RPMI7951 (cell line): ENCODE measurements around the gene CRAT. TPM values are rescaled to one million over a fixed set of nuclear protein-coding genes. Genes with fewer than 3 reads are reported as not detected.
"Not testable (repeated sequence)": the region's sequence is repeated elsewhere in the genome, so short reads cannot be mapped to it uniquely, and the experiment has no call there.

Experiments
- DNase-seq: peaks from one replicate; pipeline ENCODE4 v3.0.0-alpha.2; 2012; ENCODE audit warnings: low read depth
- total RNA-seq: library from RNA; depleted of rRNA; stranded (reverse); fragments of >200 nt; shearing (Covaris generic); gene quantifications from 2 replicates; pipeline ENCODE4 v1.2.3, GENCODE V29; 2014

Gene CRAT
- total RNA-seq, 1 experiment from 2014 or later: 29.9 TPM

DNA sequence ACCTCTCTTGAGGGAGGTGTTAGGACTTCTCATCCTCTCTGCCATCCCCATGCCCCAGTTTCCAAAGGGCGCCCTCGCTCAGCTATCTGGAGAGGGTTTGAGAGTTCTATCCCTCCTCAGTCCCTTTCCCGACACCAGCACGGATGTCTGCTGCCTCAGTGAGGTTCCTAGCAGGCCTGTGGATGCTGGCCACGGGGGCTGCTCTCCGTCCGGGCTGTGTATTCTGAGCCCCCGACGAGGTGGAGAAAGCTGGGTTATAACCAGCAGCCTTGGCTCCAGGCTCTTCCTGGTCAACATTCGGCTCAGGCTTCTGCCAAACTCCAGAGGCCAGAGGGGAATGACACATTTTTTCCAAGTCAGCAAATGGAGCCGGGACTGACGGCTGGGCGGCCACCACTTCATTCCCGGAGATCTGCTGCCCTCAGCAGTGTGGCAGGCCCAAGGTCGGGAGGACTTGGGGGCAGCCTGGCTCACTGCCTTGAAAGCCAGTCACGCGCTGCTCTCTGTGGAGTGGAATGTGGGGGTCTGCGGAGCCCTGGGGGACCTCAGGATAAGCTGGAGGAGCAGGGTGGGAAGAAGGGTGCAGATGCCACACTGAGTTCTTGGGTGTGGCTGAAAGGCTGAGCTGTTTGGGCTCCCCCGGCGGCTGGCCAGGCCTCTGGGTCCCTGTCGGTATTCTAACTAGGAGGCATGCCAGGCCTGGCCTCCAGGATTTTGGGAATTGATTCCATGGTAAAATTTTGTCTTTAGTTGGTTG, 28.1 kb upstream of the CRAT start:
- DNase-seq: peak; percentile 81

DNA sequence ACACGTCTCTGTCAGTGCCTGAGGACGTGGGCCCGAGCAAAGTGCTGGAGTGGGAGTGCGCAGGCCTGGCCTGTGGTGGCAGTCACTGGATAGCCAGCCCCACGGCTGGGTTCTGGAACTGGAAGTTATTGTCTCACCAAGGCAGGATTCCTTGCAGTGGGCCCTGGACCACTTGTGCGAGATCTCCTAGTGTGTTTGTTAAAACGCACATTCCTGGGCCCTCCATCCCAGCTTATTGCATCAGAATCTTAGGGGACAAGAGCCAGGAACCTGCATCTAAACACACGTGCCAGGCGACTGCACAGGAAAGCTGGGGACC, 27.5 kb upstream of the CRAT start:
- no peak for DNase-seq

DNA sequence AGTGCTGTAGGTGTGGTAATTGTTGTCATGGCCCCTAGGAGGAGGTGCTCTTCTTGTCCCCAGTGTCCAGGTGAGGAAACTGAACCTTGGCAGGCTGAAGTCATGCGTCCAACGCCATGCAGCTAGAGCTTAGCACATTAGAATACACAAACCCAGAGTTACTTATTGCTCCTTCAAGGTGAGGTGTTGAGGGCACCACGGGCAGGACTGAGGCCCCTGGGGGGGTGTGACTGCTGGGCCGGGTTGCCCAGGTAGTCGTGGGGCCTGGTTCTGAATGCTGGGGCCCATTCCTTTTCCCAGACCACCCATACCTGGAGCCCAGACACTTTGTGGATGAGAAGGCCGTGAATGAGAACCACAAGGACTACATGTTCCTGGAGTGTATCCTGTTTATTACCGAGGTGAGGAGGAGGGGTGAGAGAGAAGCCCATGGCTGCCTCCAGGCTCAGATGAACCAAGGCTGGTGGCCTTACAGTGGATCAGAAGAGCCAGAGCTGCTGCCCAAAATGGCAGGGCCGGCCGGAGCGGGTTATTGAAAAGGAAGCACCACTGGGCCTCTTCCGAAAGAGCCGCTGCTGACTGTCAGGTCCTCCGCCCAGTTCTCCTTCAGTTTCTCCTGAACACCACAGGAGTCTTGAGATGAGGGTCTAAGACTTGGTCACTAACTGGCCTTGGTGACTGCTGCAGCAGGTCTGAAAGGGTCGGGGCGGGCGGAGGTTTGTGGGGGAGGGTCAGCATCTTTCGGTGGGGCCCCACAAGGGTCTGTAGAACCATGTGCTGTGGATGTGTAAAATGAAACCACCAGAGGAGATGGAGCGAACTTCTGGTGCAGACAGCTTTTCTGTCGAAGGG, 26.9 kb upstream of the CRAT start:
- DNase-seq: no peak

DNA sequence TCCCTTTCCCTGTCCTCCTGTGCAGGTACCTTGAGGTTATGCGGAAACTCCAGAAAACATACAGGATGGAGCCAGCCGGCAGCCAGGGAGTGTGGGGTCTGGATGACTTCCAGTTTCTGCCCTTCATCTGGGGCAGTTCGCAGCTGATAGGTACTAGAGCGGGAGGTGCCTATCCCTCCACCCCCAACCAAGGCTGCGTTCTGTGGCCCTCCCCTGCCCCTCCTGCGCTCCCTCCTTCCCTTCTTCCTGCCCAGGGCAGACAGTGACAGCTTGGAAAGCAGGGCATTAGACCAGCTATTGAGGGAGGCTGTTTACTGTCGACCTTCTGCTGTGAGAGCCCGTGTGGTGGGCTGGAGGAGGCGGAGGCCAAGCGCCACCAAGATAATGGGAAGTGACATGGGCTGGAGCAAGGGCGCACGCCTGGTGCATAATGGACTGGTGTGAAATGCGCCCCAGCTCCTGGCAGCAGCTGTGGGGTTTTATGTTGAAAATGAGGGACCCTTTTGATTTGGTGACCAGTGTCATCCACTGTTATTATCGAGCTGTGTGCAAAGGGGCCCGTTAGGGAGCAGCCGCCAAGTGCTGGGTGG, 25.9 kb upstream of the CRAT start:
- DNase-seq: no peak

DNA sequence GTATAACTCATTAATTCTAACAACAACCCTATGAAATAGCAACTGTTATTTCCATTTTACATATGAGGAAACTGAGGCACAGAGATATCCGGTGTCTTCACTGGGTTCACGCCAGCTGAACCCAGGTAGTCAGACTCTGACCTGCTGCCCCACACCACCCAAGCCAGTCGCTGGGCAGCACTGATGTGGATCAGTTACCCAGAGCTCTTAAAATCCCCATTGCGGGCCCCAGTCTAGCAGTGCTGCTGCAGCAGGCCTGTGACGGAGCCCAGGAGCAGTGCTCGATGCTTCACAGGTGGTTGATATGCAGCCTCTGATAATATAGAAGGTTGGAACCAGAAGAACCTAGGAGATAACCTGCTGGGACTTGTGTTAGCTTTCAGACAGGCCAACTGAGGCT, 24.9 kb upstream of the CRAT start:
- no peak for DNase-seq

DNA sequence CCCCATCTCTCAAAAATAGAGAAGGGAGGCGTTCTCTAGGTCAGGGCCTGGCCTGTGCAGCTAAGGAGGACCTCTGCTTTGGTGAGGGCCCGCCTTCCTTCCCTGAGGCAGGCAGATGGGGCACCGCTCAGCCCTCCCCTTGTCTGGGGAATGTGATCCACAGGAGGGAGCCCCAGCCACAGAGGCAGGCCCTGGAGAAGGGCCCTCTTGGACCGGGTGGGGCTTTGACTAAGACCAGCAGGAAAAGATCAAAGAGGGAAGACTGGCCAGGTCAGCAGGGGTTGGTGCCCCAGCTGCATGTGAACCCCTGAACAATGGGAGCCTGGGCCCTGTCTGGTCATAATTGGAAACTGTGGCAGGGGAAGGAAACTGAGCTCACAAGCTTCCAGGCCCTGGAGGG, 22.5 kb upstream of the CRAT start:
- DNase-seq: no peak

DNA sequence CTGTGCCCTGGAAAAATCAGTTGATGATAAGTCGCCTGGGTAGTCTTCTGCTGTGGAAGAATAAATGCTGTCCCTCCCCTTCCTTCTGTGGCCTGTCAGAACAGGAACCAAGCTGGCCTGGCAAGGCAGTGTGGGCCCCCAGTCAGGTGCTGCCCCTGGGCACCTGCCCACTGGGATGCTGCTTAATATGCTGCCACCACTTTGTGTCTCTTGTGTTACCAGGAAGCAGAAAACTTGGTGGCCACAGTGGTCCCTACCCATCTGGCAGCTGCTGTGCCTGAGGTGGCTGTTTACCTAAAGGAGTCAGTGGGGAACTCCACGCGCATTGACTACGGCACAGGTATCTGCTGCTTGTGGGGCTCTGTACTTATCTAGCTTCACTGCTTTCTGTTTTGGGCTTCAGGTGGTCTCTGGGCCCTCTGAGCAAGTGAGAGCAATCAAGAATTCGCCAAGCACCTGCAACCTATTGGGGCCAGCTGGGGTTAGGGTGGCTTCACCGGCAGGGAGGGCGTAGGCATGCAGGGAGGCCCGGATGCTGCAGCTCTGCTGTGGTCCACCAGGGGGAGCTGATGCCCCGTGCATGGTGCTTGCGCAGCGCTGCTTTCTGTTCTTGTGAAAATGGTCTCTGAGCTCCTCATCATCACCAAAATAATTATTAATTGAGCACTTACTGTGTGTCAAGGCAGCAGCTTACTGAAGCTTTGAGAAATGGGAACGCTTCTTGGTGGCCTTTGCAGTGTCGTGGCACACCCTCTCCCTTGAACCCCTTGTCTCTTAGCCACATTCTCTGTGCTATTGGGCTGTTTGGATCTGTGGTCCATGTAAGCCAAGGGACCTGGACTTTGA, 20.9 kb upstream of the CRAT start:
- peak; percentile 50 for DNase-seq

DNA sequence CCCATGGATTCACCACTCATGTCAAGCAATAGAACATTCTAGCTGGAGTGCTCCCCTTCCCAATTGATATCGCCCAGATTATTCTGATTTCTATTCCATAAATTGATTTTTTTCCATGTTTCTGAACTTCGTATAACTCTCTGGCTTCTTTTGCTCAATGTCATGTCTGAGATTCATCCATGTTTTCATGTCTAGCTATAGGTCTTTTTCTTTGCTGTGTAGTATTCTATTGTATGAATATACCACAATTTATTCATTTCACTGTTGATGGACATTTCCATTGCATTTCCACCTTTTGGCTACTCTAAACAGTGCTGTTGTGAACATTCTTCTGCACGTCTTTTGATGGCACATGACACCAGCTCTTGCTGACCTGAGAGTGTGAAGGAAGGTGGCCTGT, 20.2 kb upstream of the CRAT start:
- DNase-seq: no peak

DNA sequence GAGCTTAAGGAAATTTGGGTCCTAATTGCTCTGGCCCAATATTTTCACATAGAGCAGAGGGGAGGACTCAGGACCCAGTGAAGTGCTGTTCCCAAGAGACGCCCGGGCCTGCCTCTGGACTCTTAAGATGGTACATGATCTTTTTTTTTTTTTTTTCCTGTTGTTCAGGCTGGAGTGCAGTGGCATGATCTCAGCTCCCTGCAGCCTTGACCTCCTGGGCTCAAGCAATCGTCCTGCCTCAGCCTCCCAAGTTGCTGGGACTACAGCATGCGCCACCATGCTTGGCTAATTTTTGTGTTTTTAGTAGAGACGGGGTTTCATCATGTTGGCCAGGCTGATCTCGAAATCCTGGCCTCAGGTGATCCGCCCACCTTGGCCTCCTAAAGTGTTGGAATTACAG, 19.7 kb upstream of the CRAT start:
- not testable (repeated sequence) for DNase-seq

DNA sequence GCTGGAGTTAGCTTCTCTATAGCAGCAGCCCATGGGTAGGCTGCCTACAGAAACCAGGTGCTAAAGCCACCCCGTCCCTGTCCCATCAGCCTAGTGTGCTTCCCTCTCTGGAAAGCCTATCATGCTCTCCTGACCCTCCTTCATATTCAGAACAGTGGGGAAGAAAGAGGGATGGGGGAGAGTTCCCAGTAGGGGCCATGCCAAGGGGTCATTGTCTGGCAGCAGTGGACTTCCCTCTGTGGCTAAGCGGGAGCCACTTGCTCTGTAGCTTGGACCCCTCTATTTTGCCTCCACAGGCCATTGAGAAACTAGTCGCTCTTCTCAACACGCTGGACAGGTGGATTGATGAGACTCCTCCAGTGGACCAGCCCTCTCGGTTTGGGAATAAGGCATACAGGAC, 18.1 kb upstream of the CRAT start:
- no peak for DNase-seq

DNA sequence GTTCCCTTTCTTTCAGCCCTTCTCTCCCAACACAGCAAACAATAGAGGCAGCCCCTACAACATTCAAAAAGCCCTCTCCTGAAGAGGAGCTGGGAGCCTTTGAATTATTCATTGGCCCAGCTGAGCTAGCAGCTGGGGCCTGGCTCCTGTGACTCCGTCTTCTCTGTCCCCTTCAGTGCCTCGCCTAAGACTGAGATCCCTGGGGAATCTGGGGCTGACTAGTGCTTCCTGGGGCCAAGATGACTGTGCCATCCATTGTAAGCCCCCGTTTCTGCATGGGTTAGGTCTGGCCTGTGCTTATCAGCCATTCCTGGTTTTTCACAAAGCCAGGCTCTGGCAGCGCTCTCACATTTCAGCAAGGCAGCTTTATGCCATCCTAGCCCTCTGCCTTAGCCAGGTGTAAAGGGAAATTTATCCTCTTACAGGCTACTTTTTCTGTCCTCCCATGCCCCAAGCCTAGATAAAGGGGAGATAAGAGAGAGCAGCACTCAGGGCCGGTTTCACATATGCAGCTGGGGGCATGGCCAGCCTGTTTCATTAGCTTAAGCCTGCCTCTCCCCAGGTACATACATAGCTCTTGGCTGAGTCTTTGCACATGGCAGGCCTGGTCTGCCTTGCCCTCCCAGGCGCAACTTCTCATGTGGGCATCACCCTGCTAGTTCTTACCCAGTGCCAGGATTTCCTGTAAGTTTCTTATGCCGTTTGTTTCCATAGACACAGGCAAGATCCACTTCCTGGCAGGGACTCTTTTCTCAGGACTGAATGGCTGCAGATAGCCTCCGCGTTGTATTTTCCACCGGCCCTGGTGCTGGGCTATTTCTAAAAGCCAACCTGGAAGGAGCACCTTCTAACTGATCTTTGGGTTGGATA, 16.4 kb upstream of the CRAT start:
- DNase-seq: no peak

DNA sequence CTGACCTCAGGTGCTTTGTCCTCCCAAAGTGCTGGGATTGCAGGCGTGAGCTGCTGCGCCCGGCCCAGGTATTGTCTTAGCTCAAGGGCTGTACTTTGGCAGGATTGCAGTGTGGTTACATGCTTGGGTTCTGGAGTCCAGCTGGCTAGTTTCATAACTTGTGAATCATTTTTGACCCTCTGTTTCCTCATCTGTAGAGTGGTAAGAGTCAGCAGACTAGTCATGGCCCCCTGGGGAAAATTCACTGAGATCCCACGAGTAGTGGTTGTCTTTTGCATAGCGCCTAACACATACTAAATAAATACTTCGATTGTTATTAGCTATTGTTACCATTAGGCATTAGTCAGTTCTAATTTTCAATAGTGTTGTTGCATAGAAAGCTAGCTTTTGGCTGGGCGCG, 14.9 kb upstream of the CRAT start:
- DNase-seq: peak; percentile 85

DNA sequence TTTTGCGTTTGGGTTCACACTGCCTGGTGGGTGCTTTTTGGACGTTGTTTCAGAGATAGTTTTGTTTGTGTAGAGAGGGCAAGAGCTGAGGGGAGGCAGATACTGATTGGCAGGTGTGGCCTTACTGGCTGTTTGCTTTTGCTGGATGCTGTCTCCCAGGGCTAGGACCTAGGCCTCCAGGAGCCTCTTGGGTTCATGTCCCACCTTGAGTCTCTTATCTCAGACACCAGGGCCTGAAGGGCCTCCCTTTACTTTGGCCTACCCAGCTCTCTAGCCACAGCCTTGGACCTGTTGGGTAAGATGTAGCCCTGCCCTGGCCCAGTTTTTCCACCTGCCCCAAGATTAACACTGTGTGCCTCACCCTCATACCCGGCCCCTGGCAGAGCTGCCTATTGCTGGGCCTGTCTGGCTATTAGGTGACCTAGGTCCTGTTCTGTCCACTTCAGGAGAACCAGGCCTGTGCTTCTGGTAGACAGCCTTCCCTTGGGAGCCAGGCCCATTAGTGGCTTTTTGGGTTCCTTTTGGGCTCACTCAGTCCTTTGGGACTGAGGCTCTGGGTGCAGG, 14.0 kb upstream of the CRAT start:
- no peak for DNase-seq

DNA sequence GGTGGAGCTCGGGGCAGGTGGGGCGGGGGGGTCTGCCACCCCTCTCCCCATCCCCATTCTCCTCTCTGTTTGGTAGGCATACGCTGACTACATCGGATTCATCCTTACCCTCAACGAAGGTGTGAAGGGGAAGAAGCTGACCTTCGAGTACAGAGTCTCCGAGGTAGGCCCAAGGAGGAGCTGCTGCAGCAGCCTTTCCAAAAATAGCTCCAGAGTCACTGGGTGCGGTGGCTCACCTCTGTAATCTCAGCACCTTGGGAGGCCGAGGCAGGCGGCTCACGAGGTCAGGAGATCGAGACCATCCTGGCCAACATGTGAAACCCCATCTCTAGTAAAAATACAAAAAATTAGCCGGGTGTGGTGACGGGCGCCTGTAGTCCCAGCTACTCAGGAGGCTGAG, 12.4 kb upstream of the CRAT start:
- DNase-seq: not testable (repeated sequence)

DNA sequence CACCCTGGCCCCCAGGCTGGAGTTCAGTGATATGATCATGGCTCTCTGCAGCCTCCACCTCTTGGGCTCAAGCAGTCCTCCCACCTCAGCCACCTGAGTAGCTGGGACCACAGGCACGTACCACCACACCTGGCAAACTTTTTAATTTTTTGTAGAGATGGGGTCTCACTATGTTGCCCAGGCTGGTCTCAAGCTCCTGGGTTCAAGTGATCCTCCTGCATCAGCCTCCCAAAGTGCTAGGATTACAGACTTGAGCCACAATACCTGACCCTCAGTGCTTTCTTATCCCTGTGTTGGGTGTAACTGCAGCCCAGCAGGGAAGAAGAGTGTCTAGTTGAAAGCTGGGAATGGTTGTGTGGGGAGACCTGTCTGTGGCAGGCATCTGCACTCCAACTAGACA, 11.5 kb upstream of the CRAT start:
- DNase-seq: no peak

DNA sequence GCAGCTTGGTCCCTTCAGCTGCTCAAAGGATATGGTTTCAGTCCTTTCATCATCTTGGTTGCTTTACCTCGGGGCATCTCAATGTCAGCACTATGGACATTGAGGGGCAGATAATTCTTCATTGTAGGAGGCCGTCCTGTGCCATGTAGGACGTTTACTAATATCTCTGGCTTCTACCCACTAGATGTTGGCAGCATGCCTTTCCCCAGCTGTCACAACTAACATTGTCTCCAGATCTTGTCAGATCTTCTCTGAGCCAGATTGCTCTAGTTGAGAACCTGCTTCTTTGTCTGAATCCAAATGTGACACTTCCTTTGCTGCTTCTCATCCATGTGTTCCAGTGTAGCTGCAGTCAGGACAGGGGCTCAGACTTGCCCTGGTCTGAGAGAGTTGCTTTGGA, 10.9 kb upstream of the CRAT start:
- peak; percentile 86 for DNase-seq

DNA sequence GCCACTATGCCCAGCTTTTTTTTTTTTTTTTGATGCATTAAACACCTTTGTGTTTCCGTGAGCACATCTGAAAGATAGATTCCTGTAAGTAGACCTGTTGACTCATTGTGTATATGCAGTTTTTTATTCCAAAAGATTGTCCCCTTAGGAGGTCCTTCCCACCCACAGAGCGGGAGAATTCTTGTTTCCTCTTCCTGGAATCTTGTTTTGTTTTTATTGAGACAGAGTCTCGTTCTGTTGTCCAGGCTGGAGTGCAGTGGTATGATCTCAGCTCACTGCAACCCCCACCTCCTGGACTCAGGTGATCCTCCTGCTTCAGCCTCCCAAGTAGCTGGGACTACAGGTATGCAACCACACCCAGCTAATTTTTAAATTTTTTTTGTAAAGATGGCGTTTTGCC, 8.2 kb upstream of the CRAT start:
- no peak for DNase-seq

DNA sequence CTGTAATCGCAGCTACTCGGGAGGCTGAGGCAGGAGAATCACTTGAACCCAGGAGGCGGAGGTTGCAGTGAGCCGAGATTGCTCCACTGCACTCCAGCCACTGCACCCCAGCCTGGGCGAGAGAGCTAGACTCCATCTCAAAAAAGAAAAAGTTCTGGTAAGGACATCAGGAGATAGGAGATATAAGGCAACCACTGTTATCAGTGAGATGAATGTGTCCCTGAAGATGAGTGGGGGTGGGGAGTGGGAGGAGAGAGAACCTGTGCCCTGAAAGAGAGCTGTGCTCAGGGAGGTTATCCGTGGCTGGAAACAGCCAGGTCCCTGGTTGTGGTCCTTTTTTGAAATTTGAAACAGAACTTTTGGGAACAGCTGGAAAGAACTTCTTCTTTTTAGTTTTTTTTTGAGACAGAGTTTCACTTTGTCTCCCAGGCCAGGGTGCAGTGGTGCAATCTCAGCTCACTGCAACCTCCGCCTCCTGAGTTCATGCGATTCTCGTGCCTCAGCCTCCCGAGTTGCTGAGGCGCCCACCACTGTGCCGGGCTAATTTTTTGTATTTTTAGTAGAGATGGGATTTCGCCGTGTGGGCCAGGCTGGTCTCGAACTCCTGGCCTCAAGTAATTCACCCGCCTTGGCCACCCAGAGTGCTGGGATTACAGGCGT, 3.2 kb upstream of the CRAT start:
- DNase-seq: no peak

DNA sequence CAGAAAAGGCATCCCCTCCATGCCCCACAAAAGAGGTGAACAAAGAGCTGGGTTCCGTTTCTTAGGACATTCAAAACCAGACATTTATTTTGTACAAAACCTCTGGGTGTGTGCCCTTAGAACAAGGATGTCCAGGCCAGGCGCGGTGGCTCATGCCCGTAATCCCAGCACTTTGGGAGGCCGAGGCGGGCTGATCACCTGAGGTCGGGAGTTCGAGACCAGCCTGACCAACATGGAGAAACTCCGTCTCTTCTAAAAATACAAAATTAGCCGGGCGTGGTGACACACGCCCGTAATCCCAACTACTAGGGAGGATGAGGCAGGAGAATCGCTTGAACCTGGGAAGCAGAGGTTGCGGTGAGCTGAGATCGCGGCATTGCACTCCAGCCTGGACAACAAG, 1.9 kb upstream of the CRAT start:
- not testable (repeated sequence) for DNase-seq

DNA sequence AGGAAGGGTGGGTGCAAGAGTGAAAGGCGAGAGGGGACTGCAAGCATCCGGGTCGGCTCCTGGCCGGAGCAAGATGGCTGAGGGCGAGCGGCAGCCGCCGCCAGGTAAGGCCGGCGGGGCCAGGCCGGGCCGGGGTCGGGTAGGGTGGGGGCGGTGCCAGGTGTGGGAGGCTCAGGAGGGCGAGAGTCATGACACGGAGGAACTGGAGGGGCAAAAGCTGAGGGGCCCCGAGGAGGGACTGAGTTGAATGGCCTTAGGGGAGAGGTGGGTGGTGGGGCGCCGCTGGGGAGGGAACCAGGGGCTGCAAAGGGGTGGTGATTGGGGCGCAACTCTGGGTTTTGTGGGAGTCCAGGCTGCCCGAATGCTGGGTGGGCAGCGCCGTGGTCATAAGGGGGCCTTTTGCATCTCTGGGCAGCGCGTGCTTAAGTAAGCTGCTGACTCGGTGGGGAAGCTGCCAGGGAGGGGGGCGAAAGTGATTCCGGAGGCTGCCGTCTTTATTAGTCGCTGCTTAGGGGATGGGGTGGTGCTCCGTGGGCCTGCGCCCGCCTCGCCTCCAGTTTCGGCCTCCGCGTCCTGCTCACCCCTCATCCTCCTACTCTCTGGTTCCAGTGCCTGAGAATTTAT, 1.0 kb upstream of the CRAT start:
- peak; percentile 38 for DNase-seq
